NT2/D1 (cell line): ENCODE results near the gene PTPRG.

Source experiments
- DNase-seq: peaks from one replicate; pipeline ENCODE4 v3.0.0-alpha.2; 2011; ENCODE audit warnings: low read depth, low spot score
- H3K27me3 ChIP-seq: 2 replicates; pipeline ENCODE4 v1.6.0; 2011; ENCODE audit warnings: mild to moderate bottlenecking; ENCODE audit not compliant: insufficient read length, insufficient read depth
- H3K36me3 ChIP-seq: 2 replicates; pipeline ENCODE4 v1.6.1; 2011; ENCODE audit warnings: mild to moderate bottlenecking, low read length, mixed read lengths; ENCODE audit not compliant: insufficient read depth, insufficient read length
- H3K4me1 ChIP-seq: 2 replicates; pipeline ENCODE4 v1.5.1; 2011; ENCODE audit not compliant: insufficient read depth, insufficient read length
- H3K4me3 ChIP-seq: 2 replicates; pipeline ENCODE4 v1.5.1; 2011; ENCODE audit warnings: low read depth; ENCODE audit not compliant: insufficient read length
- H3K9ac ChIP-seq: 2 replicates; pipeline ENCODE4 v1.6.0; 2011; ENCODE audit warnings: low read depth; ENCODE audit not compliant: insufficient read length
- H3K9me3 ChIP-seq: 2 replicates; pipeline ENCODE4 v1.5.1; 2011; ENCODE audit warnings: mild to moderate bottlenecking, low read length; ENCODE audit not compliant: insufficient read depth
- SUZ12 ChIP-seq: IDR thresholded peaks from 2 replicates; pipeline ENCODE4 v1.6.1; 2011; ENCODE audit not compliant: insufficient read length, insufficient read depth; ENCODE audit errors: extremely low read depth
- YY1 ChIP-seq: IDR thresholded peaks from 2 replicates; pipeline ENCODE4 v1.6.1; 2011; ENCODE audit not compliant: insufficient read length, insufficient read depth
- ZNF274 ChIP-seq: IDR thresholded peaks from 2 replicates; pipeline ENCODE4 v1.6.1; 2011; ENCODE audit warnings: mild to moderate bottlenecking, low read depth, low read length

Gene PTPRG

DNA sequence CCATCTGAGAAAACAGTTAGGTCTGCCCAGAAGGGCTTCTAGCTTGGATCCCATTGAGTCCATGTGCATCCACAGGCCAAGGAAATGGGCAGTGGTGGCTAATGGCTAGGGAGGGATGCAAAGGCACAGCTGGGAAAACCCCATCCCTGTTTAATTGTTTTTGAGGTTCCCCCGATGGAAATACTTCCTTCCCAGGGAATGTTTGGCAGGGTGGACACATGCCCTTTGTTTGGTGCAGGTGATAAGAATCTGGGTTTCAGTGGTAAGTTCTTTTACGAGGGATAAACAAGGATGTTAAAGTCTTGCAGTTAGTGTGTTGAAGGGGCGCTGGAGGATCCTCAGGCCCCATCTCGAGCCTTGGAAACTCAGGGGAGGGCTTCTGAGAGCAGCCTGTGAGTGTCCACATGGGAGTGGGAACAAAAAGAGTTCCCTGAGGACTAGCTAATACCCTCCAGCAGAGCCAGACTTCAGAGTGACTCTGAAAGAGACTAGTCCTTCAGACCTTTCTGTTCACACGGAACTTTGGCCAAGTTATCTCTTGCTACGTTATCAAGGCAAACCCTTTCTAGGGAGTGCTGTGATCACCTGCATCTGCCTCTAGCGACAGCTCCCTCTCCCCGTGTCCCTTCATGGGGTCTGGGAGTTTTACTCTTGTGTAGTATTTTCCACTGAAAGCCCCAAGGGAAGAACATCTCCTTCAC lies 17.4 kb downstream of the PTPRG start:
- Histone ChIP-seq H3K4me3 (no peak overlapping the region), H3K9ac (no peak overlapping the region), H3K9me3 (no peaks in the 10 kb centered on the region), H3K36me3 (no peaks in the 10 kb centered on the region), H3K27me3 (no peaks in the 10 kb centered on the region), H3K4me1 (no peaks in the 10 kb centered on the region)
- TF ChIP-seq YY1 (no peak), ZNF274 (no peak), SUZ12 (no peak)
- no peak for DNase-seq

DNA sequence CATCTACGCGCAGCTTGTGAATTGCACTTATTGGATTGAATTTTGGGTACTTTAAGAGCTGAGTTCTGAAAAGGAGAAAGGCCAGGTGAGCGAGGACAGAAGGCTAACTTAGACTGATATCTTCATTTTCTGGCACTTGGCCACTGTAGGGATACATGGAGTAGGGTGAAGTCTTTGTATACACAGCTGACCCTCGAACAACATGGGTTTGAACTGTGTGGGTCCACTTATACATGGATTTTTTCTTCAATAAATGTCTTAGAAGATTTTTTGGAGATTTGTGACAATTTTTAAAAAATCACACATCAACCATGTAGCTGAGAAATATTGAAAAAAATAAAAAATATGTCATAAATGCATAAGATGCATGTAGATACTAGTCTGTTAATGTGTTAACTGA lies 18.3 kb downstream of the PTPRG start:
- no peak for TF ChIP-seq ZNF274
- TF ChIP-seq SUZ12: no peak
- TF ChIP-seq YY1: no peak
- no peak for DNase-seq
- Histone ChIP-seq H3K27me3 (no peaks in the 10 kb centered on the region), H3K4me1 (no peaks in the 10 kb centered on the region), H3K9me3 (no peaks in the 10 kb centered on the region), H3K36me3 (no peaks in the 10 kb centered on the region), H3K9ac (no peak overlapping the region), H3K4me3 (no peak overlapping the region)

- no peak for DNase-seq
- no peak overlapping the region for H3K9ac ChIP-seq
- no peak overlapping the region for H3K4me3 ChIP-seq
- no peaks in the 10 kb centered on the region for H3K4me1 ChIP-seq
- H3K36me3 ChIP-seq: peaks cover under 1% of the 10 kb centered on the region
- no peaks in the 10 kb centered on the region for H3K9me3 ChIP-seq
- H3K27me3 ChIP-seq: no peaks in the 10 kb centered on the region
- TF ChIP-seq ZNF274 (no peak), YY1 (no peak), SUZ12 (no peak)
Measured at GRCh38 chr3:61580982-61581643, 19.7 kb downstream of the PTPRG start.

GRCh38 chr3:61582287-61582686 lies 20.9 kb downstream of the PTPRG start:
- TF ChIP-seq ZNF274 (no peak), SUZ12 (no peak), YY1 (no peak)
- H3K4me3 ChIP-seq: no peak overlapping the region
- no peaks in the 10 kb centered on the region for H3K4me1 ChIP-seq
- no peaks in the 10 kb centered on the region for H3K9me3 ChIP-seq
- no peak overlapping the region for H3K9ac ChIP-seq
- H3K36me3 ChIP-seq: peaks cover 8% of the 10 kb centered on the region
- H3K27me3 ChIP-seq: no peaks in the 10 kb centered on the region
- no peak for DNase-seq

GRCh38 chr3:61582846-61583245 lies 21.5 kb downstream of the PTPRG start:
- H3K9me3 ChIP-seq: no peaks in the 10 kb centered on the region
- no peak overlapping the region for H3K9ac ChIP-seq
- peaks cover 8% of the 10 kb centered on the region for H3K36me3 ChIP-seq
- H3K27me3 ChIP-seq: no peaks in the 10 kb centered on the region
- H3K4me1 ChIP-seq: no peaks in the 10 kb centered on the region
- TF ChIP-seq ZNF274 (no peak), YY1 (no peak), SUZ12 (no peak)
- no peak overlapping the region for H3K4me3 ChIP-seq
- no peak for DNase-seq

- Histone ChIP-seq H3K9ac (no peak overlapping the region), H3K27me3 (no peaks in the 10 kb centered on the region), H3K36me3 (peaks cover 14% of the 10 kb centered on the region), H3K4me3 (no peak overlapping the region), H3K9me3 (no peaks in the 10 kb centered on the region), H3K4me1 (no peaks in the 10 kb centered on the region)
- DNase-seq: no peak
- no peak for TF ChIP-seq ZNF274
- no peak for TF ChIP-seq SUZ12
- no peak for TF ChIP-seq YY1
Measured at GRCh38 chr3:61583890-61584875, 22.8 kb downstream of the PTPRG start.

- H3K27me3 ChIP-seq: no peaks in the 10 kb centered on the region
- H3K36me3 ChIP-seq: peaks cover 23% of the 10 kb centered on the region
- no peaks in the 10 kb centered on the region for H3K9me3 ChIP-seq
- H3K4me3 ChIP-seq: no peak overlapping the region
- no peak for DNase-seq
- TF ChIP-seq SUZ12 (no peak), YY1 (no peak), ZNF274 (no peak)
- no peak overlapping the region for H3K9ac ChIP-seq
- peaks cover 1% of the 10 kb centered on the region for H3K4me1 ChIP-seq
Measured at GRCh38 chr3:61589856-61590255, 28.5 kb downstream of the PTPRG start.
